Measurements from ENCODE around the gene CCNF. TPM values are rescaled to one million over a fixed set of nuclear protein-coding genes. Genes with fewer than 3 reads are reported as not detected.

CCNF gene
- total RNA-seq, 1 donor from 2014 or later = 36.0 TPM

DNA sequence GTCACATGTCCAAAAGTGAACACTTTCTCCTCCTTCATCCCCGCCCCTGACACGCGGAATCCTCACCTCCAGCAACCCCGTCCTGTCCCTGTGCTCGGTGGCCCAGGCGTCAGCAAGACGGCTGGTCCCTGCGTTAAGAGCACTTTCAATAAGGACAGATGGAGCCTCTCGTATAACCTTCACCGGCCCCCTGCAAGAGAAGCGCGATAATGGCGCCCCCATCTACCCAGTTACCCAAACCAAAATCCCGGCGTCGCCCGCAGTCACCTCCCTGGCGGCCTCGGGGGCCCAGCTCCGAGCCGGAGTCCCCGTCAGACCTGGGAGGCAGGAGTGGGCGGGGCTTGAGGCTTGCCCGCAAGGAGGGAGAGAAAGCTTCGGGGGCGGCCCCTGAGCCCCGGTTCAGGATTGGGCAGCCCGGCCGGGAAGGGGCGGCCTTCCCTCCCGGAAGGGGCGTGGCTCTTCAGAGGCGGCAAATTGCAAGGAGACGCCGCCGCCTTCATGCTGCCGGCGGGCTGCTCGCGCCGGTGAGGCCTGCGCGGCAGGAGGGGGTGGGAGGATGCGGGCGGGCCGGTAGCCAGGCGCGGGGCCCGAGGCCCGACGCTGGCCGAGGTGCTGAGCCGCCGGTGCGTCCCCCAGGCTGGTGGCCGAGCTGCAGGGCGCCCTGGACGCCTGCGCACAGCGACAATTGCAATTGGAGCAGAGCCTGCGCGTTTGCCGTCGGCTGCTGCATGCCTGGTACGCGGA lies 30.6 kb downstream of the CCNF start, which contains the start of gene TEDC2:
Gene TEDC2 (plus strand): TSS at position 463 of the 744 bp plus-strand sequence. CDS start 36 bp downstream, at position 499.
- Mint-ChIP-seq H3K27ac (peak within 1 kb of the TSS; percentile 84), H3K9me3 (no peaks in the 10 kb centered on the region), H3K4me1 (ENCODE audit: unreplicated experiment) (peaks cover 5% of the 10 kb centered on the region), H3K36me3 (no peaks in the 10 kb centered on the region), H3K4me3 (peak within 1 kb of the TSS; percentile 91), H3K27me3 (no peaks in the 10 kb centered on the region)
- TF ChIP-seq, protein P1, sequence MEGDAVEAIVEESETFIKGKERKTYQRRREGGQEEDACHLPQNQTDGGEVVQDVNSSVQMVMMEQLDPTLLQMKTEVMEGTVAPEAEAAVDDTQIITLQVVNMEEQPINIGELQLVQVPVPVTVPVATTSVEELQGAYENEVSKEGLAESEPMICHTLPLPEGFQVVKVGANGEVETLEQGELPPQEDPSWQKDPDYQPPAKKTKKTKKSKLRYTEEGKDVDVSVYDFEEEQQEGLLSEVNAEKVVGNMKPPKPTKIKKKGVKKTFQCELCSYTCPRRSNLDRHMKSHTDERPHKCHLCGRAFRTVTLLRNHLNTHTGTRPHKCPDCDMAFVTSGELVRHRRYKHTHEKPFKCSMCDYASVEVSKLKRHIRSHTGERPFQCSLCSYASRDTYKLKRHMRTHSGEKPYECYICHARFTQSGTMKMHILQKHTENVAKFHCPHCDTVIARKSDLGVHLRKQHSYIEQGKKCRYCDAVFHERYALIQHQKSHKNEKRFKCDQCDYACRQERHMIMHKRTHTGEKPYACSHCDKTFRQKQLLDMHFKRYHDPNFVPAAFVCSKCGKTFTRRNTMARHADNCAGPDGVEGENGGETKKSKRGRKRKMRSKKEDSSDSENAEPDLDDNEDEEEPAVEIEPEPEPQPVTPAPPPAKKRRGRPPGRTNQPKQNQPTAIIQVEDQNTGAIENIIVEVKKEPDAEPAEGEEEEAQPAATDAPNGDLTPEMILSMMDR (conservative IDR thresholded peaks at IDR 0.05) = no peak
- peak; percentile 93 for DNase-seq (ENCODE audit: extremely low spot score, unreplicated experiment)

DNA sequence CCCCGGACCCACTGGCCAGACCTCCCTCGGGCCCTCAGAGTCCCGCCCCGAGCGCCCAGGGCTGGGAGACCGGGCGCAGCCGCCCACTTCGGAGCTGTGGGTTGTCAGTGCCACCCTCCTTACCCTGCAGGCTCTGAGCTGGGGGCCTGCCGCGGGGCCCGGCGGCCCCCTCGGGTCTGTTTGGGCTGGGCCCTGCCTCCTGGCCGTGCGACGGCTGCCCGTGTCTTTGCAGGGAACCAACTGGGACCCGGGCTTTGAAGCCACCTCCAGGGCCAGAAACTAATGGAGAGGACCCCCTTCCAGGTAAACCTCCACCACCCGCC lies 31.1 kb downstream of the CCNF start:
- Mint-ChIP-seq H3K27ac (no peak overlapping the region), H3K9me3 (no peaks in the 10 kb centered on the region), H3K4me1 (ENCODE audit: unreplicated experiment) (peaks cover 5% of the 10 kb centered on the region), H3K4me3 (peak overlapping the region; percentile 79), H3K27me3 (no peaks in the 10 kb centered on the region), H3K36me3 (no peaks in the 10 kb centered on the region)
- DNase-seq (ENCODE audit: extremely low spot score, unreplicated experiment) = no peak
- TF ChIP-seq, protein P1 (conservative IDR thresholded peaks at IDR 0.05) = no peak

DNA sequence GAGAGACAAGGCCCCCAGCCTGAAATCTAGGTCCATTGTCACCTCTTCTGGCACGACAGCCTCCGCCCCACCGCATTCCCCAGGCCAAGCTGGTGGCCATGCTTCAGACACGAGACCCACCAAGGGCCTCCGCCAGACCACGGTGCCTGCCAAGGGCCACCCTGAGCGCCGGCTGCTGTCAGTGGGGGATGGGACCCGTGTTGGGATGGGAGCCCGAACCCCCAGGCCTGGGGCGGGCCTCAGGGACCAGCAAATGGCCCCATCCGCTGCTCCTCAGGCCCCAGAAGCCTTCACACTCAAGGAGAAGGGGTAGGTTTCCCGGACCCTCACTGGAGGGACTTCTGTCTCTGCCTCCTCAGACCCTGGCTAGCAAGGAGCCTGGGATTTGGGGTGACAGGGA lies 31.7 kb downstream of the CCNF start:
- Mint-ChIP-seq H3K4me1 (ENCODE audit: unreplicated experiment) (peaks cover 5% of the 10 kb centered on the region), H3K4me3 (peak overlapping the region; percentile 79), H3K36me3 (no peaks in the 10 kb centered on the region), H3K27ac (no peak overlapping the region), H3K9me3 (no peaks in the 10 kb centered on the region), H3K27me3 (no peaks in the 10 kb centered on the region)
- TF ChIP-seq, protein P1 (conservative IDR thresholded peaks at IDR 0.05) = no peak
- no peak for DNase-seq (ENCODE audit: extremely low spot score, unreplicated experiment)

DNA sequence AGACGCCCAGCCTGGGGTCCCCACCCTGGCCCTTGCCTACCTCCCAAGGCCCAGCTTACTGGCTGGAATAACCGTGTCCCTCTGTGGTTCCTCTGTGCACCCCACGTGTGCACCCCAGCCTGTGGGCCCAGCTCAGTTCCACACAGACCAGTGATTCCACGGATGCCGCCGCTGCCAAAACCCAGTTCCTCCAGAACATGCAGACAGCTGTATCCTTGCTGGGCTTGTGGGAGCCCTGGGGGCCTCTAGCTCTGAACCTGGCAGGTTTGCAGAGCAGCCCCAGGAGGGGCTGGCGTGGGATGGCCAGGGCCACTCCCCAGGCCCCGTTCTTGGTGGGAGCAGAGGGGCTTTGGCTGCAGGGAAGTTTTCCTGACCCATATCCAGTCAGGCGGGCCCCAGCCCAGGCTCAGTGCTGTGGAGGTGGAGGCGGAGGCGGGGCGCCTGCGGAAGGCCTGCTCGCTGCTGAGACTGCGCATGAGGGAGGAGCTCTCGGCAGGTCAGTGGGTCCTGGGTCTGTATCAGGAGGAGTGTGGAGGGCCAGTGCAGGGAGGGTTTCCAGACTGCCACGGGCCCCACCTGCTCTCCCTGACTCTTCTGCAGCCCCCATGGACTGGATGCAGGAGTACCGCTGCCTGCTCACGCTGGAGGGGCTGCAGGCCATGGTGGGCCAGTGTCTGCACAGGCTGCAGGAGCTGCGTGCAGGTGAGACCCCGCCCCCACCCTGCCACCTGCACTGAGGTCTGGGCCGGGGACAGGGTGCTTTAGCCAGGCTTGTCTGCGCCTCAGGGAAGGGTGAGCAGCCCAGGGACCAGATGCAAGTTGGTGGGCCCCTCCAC lies 33.0 kb downstream of the CCNF start:
- no peaks in the 10 kb centered on the region for H3K9me3 Mint-ChIP-seq
- H3K27me3 Mint-ChIP-seq = no peaks in the 10 kb centered on the region
- DNase-seq (ENCODE audit: extremely low spot score, unreplicated experiment) = no peak
- H3K4me3 Mint-ChIP-seq = no peak overlapping the region
- TF ChIP-seq, protein P1 (conservative IDR thresholded peaks at IDR 0.05) = no peak
- peaks cover 5% of the 10 kb centered on the region for H3K4me1 Mint-ChIP-seq (ENCODE audit: unreplicated experiment)
- H3K36me3 Mint-ChIP-seq = no peaks in the 10 kb centered on the region
- H3K27ac Mint-ChIP-seq = no peak overlapping the region

DNA sequence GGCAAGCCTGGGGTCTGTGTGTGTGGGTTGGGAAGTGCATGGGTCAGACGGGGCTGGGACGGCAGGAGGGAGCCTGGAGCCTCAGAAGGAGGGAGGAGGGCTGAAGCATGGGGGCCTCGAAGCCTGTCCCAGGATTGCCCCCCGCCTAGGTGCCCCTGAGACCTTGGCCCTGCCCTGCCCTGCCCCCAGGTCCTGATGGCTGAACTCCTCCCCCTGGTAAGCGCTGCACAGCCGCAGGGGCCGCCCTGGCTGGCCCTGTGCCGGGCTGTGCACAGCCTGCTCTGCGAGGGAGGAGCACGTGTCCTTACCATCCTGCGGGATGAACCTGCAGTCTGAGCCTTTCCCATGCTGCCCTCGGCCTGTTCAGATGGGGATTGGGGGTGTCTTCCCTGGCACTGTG lies 35.1 kb downstream of the CCNF start:
- DNase-seq (ENCODE audit: extremely low spot score, unreplicated experiment) = no peak
- Mint-ChIP-seq H3K36me3 (no peaks in the 10 kb centered on the region), H3K9me3 (no peaks in the 10 kb centered on the region), H3K4me1 (ENCODE audit: unreplicated experiment) (peaks cover 4% of the 10 kb centered on the region), H3K27me3 (no peaks in the 10 kb centered on the region), H3K27ac (no peak overlapping the region), H3K4me3 (no peak overlapping the region)
- TF ChIP-seq, protein P1 (conservative IDR thresholded peaks at IDR 0.05) = no peak
